Gastrocnemius medialis (tissue), 4 donors: ENCODE results near the gene TBCD. TPM values are rescaled to one million over a fixed set of nuclear protein-coding genes. Genes with fewer than 3 reads are reported as not detected.

Experiments used
- ATAC-seq, 2 donors: fragments of 150-250 bp; one replicate each; pipeline ENCODE4 v1.9.1; 2016
- DNase-seq, 2 donors: peaks; one replicate each; pipeline ENCODE4 v3.0.0-alpha.2; 2019
- H3K27ac ChIP-seq, 4 donors: fragments of 200-600 bp; sonication (generic); 1 replicate in 1 of 4; 2 replicates in 3 of 4; pipeline ENCODE4 v1.5.1; 2016 to 2018; ENCODE audit warnings: mild to moderate bottlenecking in 2 of 4, moderate library complexity in 1 of 4
- H3K27me3 ChIP-seq, 3 donors: fragments of 200-600 bp; sonication (generic) in 2 of 3; 1 replicate in 1 of 3; 2 replicates in 2 of 3; pipeline versions ENCODE4 v1.5.1 to v1.6.0; 2016 to 2019; ENCODE audit warnings: mild to moderate bottlenecking in 1 of 3, moderate library complexity in 1 of 3
- H3K36me3 ChIP-seq, 2 donors: fragments of 200-600 bp; sonication (generic) in 1 of 2; one replicate each; pipeline ENCODE4 v1.5.1; 2017 to 2018
- H3K4me1 ChIP-seq, 2 donors: fragments of 200-600 bp; sonication (generic) in 1 of 2; one replicate each; pipeline ENCODE4 v1.5.1; 2016 to 2017; ENCODE audit warnings: mild to moderate bottlenecking in 2 of 2
- H3K4me3 ChIP-seq, 4 donors: fragments of 200-600 bp; sonication (generic) in 3 of 4; 1 replicate in 1 of 4; 2 replicates in 3 of 4; pipeline ENCODE4 v1.5.1; 2016 to 2019; ENCODE audit warnings: mild to moderate bottlenecking in 2 of 4
- H3K9me3 ChIP-seq, 3 donors: fragments of 200-600 bp; sonication (generic) in 2 of 3; 1 replicate in 1 of 3; 2 replicates in 2 of 3; pipeline ENCODE4 v1.5.1; 2016 to 2019
- POLR2A ChIP-seq, 2 donors: fragments of 450-650 bp; IDR thresholded peaks; one replicate each; pipeline ENCODE4 v1.6.1; 2017; ENCODE audit warnings: antibody characterized with exemption in 2 of 2, mild to moderate bottlenecking in 2 of 2, moderate library complexity in 2 of 2
- in situ Hi-C, 4 donors: fragments of 200-750 bp; cut with MboI; loops; one replicate each; pipeline versions ENCODE4 v1.15.0 to v1.8.0; 2017; ENCODE audit warnings: low sequenced_read_pairs in 4 of 4
- intact Hi-C: fragments of 100-400 bp; cut with DNase I; formaldehyde crosslinking; loops from one replicate; pipeline ENCODE4 v1.15.1; 2023; ENCODE audit warnings: low total_unique reads
- total RNA-seq, 4 donors: library from RNA; depleted of rRNA; stranded (reverse); fragments of >200 nt; gene quantifications; one replicate each; pipeline versions ENCODE4 v1.1.0 to v1.2.3, GENCODE V29; 2016
- TF ChIP-seq, protein P1 (sequence below), 5 experiments: fragments of 450-650 bp in 3 of 5; fragments of 200-600 bp in 2 of 5; sonication (generic) in 2 of 5; IDR thresholded peaks in 4 of 5; conservative IDR thresholded peaks in 1 of 5; 1 replicate in 4 of 5; 2 replicates in 1 of 5; pipeline ENCODE4 v1.5.1; 2016 to 2019; ENCODE audit warnings: antibody characterized with exemption in 5 of 5, mild to moderate bottlenecking in 3 of 5, moderate library complexity in 3 of 5

TBCD gene
- total RNA-seq, 4 donors from 2014 or later, result 18.0 to 50.4 (median 33.3) TPM

DNA sequence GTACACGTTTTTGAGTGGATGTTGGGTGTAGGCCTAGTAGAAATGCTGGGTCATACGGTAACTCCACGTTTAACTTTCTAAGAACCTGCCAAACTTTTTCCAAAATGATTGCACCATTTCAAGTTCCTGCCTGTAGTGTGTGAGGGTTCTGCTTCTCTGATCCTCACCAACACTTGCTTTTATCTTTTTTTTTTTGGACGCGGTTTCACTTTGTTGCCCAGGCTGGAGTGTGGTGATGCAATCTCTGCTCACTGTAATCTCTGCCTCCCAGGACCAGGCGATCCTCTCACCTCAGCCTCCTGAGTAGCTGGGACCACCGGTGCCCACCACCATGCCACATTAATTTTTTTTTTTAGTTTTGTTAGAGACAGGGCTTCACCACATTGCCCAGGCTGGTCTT, 64.5 kb downstream of the TBCD start:
- no peak for TF ChIP-seq POLR2A (IDR thresholded peaks at IDR 0.05)
- TF ChIP-seq, protein P1, sequence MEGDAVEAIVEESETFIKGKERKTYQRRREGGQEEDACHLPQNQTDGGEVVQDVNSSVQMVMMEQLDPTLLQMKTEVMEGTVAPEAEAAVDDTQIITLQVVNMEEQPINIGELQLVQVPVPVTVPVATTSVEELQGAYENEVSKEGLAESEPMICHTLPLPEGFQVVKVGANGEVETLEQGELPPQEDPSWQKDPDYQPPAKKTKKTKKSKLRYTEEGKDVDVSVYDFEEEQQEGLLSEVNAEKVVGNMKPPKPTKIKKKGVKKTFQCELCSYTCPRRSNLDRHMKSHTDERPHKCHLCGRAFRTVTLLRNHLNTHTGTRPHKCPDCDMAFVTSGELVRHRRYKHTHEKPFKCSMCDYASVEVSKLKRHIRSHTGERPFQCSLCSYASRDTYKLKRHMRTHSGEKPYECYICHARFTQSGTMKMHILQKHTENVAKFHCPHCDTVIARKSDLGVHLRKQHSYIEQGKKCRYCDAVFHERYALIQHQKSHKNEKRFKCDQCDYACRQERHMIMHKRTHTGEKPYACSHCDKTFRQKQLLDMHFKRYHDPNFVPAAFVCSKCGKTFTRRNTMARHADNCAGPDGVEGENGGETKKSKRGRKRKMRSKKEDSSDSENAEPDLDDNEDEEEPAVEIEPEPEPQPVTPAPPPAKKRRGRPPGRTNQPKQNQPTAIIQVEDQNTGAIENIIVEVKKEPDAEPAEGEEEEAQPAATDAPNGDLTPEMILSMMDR (IDR thresholded peaks at IDR 0.05 in 4 of 5, conservative IDR thresholded peaks at IDR 0.05 in 1 of 5), result no peak
- H3K4me1 ChIP-seq, result no peaks in the 10 kb centered on the region
- in situ Hi-C loops (no loop called here), intact Hi-C loops (no loop called here)
- H3K27me3 ChIP-seq, result no peaks in the 10 kb centered on the region
- H3K4me3 ChIP-seq, result no peak overlapping the region
- no peak for DNase-seq
- no peak overlapping the region for H3K27ac ChIP-seq
- no peaks in the 10 kb centered on the region for H3K9me3 ChIP-seq
- H3K36me3 ChIP-seq, result peaks cover 0 to 17% of the 10 kb centered on the region in 2 donors
- no peak for ATAC-seq

DNA sequence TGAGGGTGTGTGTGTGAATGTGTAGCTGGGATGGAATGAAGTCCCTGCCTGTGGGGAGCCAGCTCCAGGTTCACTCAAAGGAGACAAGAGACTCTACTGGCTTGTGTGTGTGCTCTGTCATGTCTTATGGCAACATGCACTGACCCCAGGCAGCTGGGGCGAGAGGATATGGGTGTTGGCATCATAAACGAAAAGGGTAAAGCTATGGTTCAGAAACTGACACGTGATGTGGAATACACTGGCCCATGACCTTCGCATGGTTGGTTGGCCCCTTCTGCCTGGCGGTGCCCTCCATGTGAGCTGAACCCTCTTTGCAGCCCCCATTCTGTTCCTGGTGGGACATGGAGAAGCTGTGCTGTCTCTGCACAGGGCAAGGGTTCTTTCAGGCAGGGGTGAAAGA, 66.1 kb downstream of the TBCD start:
- ATAC-seq, result no peak
- H3K4me3 ChIP-seq, result no peak overlapping the region
- in situ Hi-C loops (no loop called here), intact Hi-C loops (no loop called here)
- no peak overlapping the region for H3K27ac ChIP-seq
- DNase-seq, result no peak
- no peaks in the 10 kb centered on the region for H3K9me3 ChIP-seq
- no peaks in the 10 kb centered on the region for H3K4me1 ChIP-seq
- H3K36me3 ChIP-seq, result peaks cover 0 to 14% of the 10 kb centered on the region in 2 donors
- no peaks in the 10 kb centered on the region for H3K27me3 ChIP-seq
- TF ChIP-seq, protein P1 (IDR thresholded peaks at IDR 0.05 in 4 of 5, conservative IDR thresholded peaks at IDR 0.05 in 1 of 5), result no peak
- no peak for TF ChIP-seq POLR2A (IDR thresholded peaks at IDR 0.05)

DNA sequence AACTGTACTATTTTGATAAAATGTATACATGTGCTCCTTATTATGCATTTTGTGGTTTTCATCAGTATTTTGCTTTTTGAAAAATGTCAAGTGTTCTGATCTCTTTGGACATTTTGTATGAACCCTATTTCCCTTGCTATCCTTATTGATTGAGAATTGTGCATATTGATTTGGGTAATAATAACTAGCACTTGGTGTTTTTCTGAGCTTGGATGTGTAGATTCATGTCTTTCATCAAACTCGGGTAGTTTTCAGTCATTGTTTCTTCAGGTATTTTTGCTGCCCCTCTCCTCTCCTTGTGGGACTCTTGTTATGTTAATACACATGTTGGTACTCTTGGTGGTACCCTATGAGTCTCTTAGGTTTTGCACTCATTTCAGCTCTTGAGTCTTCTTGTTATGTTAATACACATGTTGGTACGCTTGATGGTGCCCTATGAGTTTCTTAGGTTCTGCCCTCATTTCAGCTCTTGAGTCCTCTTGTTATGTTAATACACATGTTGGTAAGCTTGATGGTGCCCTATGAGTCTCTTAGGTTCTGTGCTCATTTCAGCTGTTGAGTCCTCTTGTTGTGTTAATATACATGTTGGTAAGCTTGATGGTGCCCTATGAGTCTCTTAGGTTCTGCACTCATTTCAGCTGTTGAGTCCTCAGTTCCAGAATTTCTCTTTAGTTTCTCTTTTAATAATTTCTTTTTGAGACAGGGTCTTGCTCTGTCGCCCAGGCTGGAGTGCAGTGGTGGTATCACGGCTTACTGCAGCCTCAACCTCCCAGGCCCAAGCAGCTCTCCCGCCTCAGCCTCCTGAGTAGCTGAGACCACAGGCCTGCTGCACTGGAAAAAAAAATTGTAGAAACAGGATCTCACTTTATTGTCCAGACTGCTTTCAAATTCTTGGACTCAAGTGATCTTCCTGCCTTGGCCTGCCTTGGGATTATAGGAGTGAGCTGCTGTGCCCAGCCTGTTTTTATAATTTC, 68.7 kb downstream of the TBCD start:
- in situ Hi-C loops, result no loop called here
- no peak overlapping the region for H3K27ac ChIP-seq
- ATAC-seq, result no peak
- TF ChIP-seq, protein P1 (IDR thresholded peaks at IDR 0.05 in 4 of 5, conservative IDR thresholded peaks at IDR 0.05 in 1 of 5), result no peak
- TF ChIP-seq POLR2A (IDR thresholded peaks at IDR 0.05), result no peak
- no peak for DNase-seq
- intact Hi-C loops, result no loop called here
- H3K9me3 ChIP-seq, result no peaks in the 10 kb centered on the region
- no peak overlapping the region for H3K4me3 ChIP-seq
- peaks cover 0 to 14% of the 10 kb centered on the region in 2 donors for H3K36me3 ChIP-seq
- H3K27me3 ChIP-seq, result no peaks in the 10 kb centered on the region
- H3K4me1 ChIP-seq, result no peaks in the 10 kb centered on the region

DNA sequence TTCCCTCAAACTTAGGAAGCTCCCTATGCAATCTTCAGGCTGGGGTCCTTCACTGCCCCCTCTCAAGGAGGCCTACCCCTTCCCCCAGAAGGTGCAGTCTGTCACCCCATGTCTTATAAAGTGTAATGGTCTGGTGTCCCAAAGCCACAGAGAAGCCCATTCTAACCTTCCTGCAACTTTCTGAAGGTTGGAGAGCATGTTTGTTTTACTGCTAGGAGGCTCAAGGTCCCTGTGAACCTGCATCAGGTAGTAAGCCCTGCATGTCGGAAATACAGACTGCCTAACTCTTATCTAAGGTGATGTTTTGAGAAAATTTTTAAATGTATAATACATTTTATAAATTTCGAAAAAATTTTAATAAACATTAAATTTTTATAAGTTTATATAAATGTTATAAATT, 69.7 kb downstream of the TBCD start:
- Histone ChIP-seq H3K27ac (no peak overlapping the region), H3K4me1 (no peaks in the 10 kb centered on the region), H3K9me3 (no peaks in the 10 kb centered on the region), H3K27me3 (no peaks in the 10 kb centered on the region), H3K36me3 (peaks cover 0 to 8% of the 10 kb centered on the region in 2 donors), H3K4me3 (no peak overlapping the region)
- in situ Hi-C loops (no loop called here), intact Hi-C loops (no loop called here)
- ATAC-seq (no peak), DNase-seq (no peak)
- TF ChIP-seq, protein P1 (IDR thresholded peaks at IDR 0.05 in 4 of 5, conservative IDR thresholded peaks at IDR 0.05 in 1 of 5), result no peak
- no peak for TF ChIP-seq POLR2A (IDR thresholded peaks at IDR 0.05)
